ENCODE data around the gene SRRT.
A peak's percentile ranks its signal among the peaks of the same experiment; 100 is the strongest.

SRRT gene

GRCh38 chr7:100874577-100875355, at the start of gene SRRT:
TSS of gene SRRT (plus strand) at chr7:100875103. CDS start at chr7:100875591, 488 bp downstream.
- Mint-ChIP-seq H3K36me3 (ENCODE audit: low read depth) (peaks cover 73% of the 10 kb centered on the region), H3K27me3 (ENCODE audit: low read depth) (no peaks in the 10 kb centered on the region), H3K4me3 (peak within 1 kb of the TSS; percentile 97 to 99 (median 99)), H3K9me3 (no peaks in the 10 kb centered on the region), H3K27ac (peak within 1 kb of the TSS; percentile 99 to 100 (median 99)), H3K4me1 (peaks cover 44% of the 10 kb centered on the region)
- peak; percentile 45 to 53 (median 49) for TF ChIP-seq CTCF (IDR thresholded peaks at IDR 0.05; ENCODE audit: unreplicated experiment in 3 of 3)

GRCh38 chr7:100825215-100825671, 49.7 kb upstream of the SRRT start:
- H3K27ac Mint-ChIP-seq, result peak overlapping the region in 2 of 3 experiments; percentile 75 to 97
- peaks cover 3% of the 10 kb centered on the region for H3K27me3 Mint-ChIP-seq (ENCODE audit: low read depth)
- peaks cover 28% of the 10 kb centered on the region for H3K36me3 Mint-ChIP-seq (ENCODE audit: low read depth)
- no peaks in the 10 kb centered on the region for H3K9me3 Mint-ChIP-seq
- H3K4me3 Mint-ChIP-seq, result peak overlapping the region; percentile 90 to 96 (median 93)
- H3K4me1 Mint-ChIP-seq, result peaks cover 22% of the 10 kb centered on the region
- no peak for TF ChIP-seq CTCF (IDR thresholded peaks at IDR 0.05; ENCODE audit: unreplicated experiment in 3 of 3)

- peaks cover 3% of the 10 kb centered on the region for H3K27me3 Mint-ChIP-seq (ENCODE audit: low read depth)
- peaks cover 22% of the 10 kb centered on the region for H3K4me1 Mint-ChIP-seq
- peaks cover 22% of the 10 kb centered on the region for H3K36me3 Mint-ChIP-seq (ENCODE audit: low read depth)
- H3K9me3 Mint-ChIP-seq, result no peaks in the 10 kb centered on the region
- peak overlapping the region; percentile 75 to 97 (median 76) for H3K27ac Mint-ChIP-seq
- peak overlapping the region; percentile 90 to 96 (median 93) for H3K4me3 Mint-ChIP-seq
- peak in 1 of 3 experiments; percentile 25 for TF ChIP-seq CTCF (IDR thresholded peaks at IDR 0.05; ENCODE audit: unreplicated experiment in 3 of 3)
These were observed 49.0 kb upstream of the SRRT start for GRCh38 chr7:100825751-100826513.

- Mint-ChIP-seq H3K4me3 (peak overlapping the region; percentile 90 to 96 (median 93)), H3K27me3 (ENCODE audit: low read depth) (peaks cover 3% of the 10 kb centered on the region), H3K4me1 (peaks cover 22% of the 10 kb centered on the region), H3K36me3 (ENCODE audit: low read depth) (peaks cover 17% of the 10 kb centered on the region), H3K9me3 (no peaks in the 10 kb centered on the region), H3K27ac (peak overlapping the region; percentile 75 to 97 (median 76))
- TF ChIP-seq CTCF (IDR thresholded peaks at IDR 0.05; ENCODE audit: unreplicated experiment in 3 of 3), result no peak
These were observed 48.2 kb upstream of the SRRT start for GRCh38 chr7:100826514-100827329.

GRCh38 chr7:100827330-100828226, 47.3 kb upstream of the SRRT start, which contains the start of gene EPHB4:
TSS of gene EPHB4 (minus strand) at chr7:100827523. CDS start at chr7:100827030, 493 bp downstream.
- Mint-ChIP-seq H3K4me1 (peaks cover 22% of the 10 kb centered on the region), H3K9me3 (no peaks in the 10 kb centered on the region), H3K27ac (peak within 1 kb of the TSS; percentile 94 to 99 (median 99)), H3K27me3 (ENCODE audit: low read depth) (peaks cover 3% of the 10 kb centered on the region), H3K36me3 (ENCODE audit: low read depth) (peaks cover 13% of the 10 kb centered on the region), H3K4me3 (peak within 1 kb of the TSS; percentile 99 to 100 (median 100))
- peak; percentile 51 to 66 (median 52) for TF ChIP-seq CTCF (IDR thresholded peaks at IDR 0.05; ENCODE audit: unreplicated experiment in 3 of 3)
